8988T (cell line): ENCODE results near the gene SRP68.
A peak's percentile ranks its signal among the peaks of the same experiment; 100 is the strongest.

ENCODE experiments used
- DNase-seq: peaks from one replicate; pipeline ENCODE4 v3.0.0; 2011

The SRP68 gene

GRCh38 chr17:76072148-76072858, at the start of gene SRP68:
TSS of gene SRP68 (minus strand) at chr17:76072517. CDS start at chr17:76072491, 26 bp downstream.
- peak; percentile 88 for DNase-seq

GRCh38 chr17:76121932-76122430, 49.7 kb upstream of the SRP68 start:
- no peak for DNase-seq

GRCh38 chr17:76120658-76121008, 48.3 kb upstream of the SRP68 start:
- DNase-seq, result no peak

- no peak for DNase-seq
Observed at GRCh38 chr17:76119409-76120371, 47.4 kb upstream of the SRP68 start.

GRCh38 chr17:76115138-76115754, 42.9 kb upstream of the SRP68 start:
- no peak for DNase-seq

GRCh38 chr17:76111956-76112355, 39.6 kb upstream of the SRP68 start:
- DNase-seq, result no peak

GRCh38 chr17:76107509-76107908, 35.2 kb upstream of the SRP68 start:
- DNase-seq, result no peak

GRCh38 chr17:76106703-76107102, 34.4 kb upstream of the SRP68 start:
- DNase-seq, result no peak

- no peak for DNase-seq
Observed at GRCh38 chr17:76104896-76105231, 32.5 kb upstream of the SRP68 start.

- DNase-seq, result no peak
Observed at GRCh38 chr17:76104140-76104895, 32.0 kb upstream of the SRP68 start.

GRCh38 chr17:76103274-76104139, 31.2 kb upstream of the SRP68 start, which contains the start of gene EXOC7:
TSS of gene EXOC7 (minus strand) at chr17:76103787. CDS start at chr17:76103692, 95 bp downstream.
- DNase-seq, result peak; percentile 74

- no peak for DNase-seq
Observed at GRCh38 chr17:76102944-76103273, 30.6 kb upstream of the SRP68 start.

- DNase-seq, result no peak
Observed at GRCh38 chr17:76097716-76098295, 25.5 kb upstream of the SRP68 start.

- DNase-seq, result no peak
Observed at GRCh38 chr17:76095943-76096342, 23.6 kb upstream of the SRP68 start.

GRCh38 chr17:76094046-76094445, 21.7 kb upstream of the SRP68 start:
- no peak for DNase-seq

- peak; percentile 8 for DNase-seq
Observed at GRCh38 chr17:76092526-76093413, 20.5 kb upstream of the SRP68 start.

GRCh38 chr17:76091526-76092286, 19.4 kb upstream of the SRP68 start:
- DNase-seq, result no peak

- no peak for DNase-seq
Observed at GRCh38 chr17:76090517-76091129, 18.3 kb upstream of the SRP68 start.
